HG03280 (cell line): ENCODE data around the gene TUBGCP2.

ENCODE experiments used
- ATAC-seq: cut with Tn5 transposase; IDR thresholded peaks from one replicate; pipeline ENCODE4 v1.9.1; 2021; ENCODE audit warnings: mild to moderate bottlenecking, moderate library complexity; ENCODE audit not compliant: unreplicated experiment

TUBGCP2 gene, protein sequence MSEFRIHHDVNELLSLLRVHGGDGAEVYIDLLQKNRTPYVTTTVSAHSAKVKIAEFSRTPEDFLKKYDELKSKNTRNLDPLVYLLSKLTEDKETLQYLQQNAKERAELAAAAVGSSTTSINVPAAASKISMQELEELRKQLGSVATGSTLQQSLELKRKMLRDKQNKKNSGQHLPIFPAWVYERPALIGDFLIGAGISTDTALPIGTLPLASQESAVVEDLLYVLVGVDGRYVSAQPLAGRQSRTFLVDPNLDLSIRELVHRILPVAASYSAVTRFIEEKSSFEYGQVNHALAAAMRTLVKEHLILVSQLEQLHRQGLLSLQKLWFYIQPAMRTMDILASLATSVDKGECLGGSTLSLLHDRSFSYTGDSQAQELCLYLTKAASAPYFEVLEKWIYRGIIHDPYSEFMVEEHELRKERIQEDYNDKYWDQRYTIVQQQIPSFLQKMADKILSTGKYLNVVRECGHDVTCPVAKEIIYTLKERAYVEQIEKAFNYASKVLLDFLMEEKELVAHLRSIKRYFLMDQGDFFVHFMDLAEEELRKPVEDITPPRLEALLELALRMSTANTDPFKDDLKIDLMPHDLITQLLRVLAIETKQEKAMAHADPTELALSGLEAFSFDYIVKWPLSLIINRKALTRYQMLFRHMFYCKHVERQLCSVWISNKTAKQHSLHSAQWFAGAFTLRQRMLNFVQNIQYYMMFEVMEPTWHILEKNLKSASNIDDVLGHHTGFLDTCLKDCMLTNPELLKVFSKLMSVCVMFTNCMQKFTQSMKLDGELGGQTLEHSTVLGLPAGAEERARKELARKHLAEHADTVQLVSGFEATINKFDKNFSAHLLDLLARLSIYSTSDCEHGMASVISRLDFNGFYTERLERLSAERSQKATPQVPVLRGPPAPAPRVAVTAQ

DNA sequence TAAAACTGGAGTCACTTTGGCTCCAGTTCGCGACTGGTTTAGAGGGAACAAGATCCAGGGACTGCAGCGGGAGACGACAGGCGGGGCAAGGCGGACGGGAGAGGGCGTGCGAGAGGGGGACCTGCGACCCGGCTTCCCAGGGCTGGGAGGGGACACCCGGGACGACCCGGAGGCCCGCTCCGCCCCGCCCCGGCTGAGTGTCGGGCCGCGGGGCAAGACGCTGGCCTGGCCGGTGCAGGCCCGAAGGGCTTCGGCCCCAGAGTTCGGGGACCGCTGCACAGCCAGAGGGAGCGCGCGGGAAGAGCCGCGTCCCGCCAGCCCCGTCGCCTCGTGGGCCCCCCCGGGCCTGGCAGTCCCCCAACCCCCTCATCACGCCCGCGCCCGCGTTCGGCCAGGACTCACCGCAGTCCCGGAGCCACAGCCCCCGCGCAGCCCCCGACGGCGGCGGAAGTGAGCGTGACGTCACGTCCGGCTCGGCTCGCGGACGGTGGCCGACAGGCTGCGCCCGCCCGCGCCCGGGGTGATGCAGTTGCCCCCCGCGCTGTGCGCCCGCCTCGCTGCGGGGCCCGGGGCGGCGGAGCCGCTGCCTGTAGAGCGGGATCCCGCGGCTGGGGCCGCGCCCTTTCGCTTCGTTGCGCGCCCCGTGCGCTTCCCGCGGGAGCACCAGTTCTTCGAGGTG is at the start of gene TUBGCP2, which contains the start of gene ZNF511:
Gene TUBGCP2, minus strand, starts transcription at position 452 of the 679 bp plus-strand sequence. CDS start 5,931 bp downstream, outside the sequence.
Gene ZNF511, plus strand, starts transcription at position 494 of the 679 bp plus-strand sequence. Its CDS starts 30 bp downstream, at position 524.
- peak; percentile 73 for ATAC-seq

DNA sequence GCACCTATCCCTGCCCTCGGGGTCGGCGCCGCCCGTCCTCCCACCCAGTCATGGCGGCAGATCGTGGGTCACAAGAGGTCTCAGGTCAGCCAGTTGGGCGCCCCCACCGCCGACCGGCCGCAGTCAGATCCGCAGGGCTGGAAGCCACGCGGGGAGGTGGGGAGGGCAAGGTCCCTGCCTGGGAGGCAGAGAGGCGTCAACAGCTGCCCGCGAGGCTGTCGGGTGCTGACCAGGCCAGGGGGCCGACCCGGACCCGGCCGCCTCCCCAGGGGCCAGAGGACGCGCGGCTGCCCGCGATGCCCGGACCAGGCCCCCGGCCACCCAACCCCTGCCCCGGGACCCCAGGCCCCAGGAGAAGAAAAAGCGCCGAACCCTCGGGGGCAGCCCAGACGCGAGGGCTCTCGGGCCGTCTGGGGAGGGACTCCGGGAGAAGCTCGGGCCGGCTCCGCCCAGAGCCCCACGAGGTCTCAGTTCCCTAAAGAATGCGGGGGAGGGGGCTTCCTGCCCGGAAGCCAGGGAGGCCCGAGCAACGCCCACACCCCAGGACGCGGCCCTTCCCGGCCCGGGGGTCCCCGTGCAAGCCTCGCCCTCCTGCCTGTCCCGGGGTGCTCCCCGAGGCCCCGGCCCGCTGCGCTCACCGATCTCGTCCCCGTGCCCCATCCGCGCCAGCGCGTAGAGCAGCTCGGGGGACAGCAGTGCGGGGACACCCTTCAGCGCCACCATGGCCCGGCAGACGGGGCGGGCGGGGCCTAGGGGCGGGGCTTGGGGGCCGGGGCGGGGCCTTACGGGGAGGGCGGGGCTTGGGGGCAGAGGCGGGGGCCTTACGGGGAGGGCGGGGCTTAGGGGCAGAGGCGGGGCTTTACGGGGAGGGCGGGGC is 48.9 kb upstream of the TUBGCP2 start, which contains the start of gene FUOM:
Gene FUOM, minus strand, starts transcription at position 735 of the 877 bp plus-strand sequence. Its CDS starts 12 bp downstream, at position 723.
- peak; percentile 63 for ATAC-seq

DNA sequence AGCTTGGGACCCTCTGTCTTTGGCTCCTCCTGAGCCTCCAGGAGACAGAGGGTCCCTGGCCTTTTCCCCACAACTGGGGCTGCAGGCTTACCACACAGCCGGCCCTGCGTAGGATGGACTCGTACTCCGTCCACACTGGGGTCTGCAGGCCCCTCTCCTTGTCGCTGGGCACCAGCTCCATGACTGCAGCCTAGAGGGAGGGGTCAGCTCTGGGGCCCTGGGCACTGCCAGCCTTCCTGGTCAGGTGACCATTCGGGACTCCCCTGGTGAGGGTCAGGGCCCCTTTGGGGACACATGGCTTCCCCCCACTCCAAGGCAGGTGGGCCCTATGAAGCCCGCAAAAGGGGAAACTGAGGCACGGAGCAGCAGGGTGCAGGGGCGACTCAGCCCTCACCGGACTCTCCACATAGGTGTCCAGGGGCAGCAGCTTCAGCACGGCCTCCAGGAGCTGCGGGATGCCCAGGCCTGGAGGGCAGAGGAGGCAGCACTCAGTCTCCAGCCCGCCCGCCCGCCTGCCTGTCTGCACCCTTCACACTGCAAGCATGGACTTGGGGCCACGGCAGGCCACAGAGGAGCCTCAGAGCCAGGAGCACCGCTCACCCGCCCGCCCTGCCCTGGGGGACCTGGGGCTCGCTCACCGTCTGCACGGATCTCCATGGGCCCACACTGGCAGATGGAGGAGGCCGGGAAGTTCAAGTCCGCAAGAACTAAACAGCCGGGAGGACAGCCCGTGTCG is 48.0 kb upstream of the TUBGCP2 start:
- no peak for ATAC-seq

DNA sequence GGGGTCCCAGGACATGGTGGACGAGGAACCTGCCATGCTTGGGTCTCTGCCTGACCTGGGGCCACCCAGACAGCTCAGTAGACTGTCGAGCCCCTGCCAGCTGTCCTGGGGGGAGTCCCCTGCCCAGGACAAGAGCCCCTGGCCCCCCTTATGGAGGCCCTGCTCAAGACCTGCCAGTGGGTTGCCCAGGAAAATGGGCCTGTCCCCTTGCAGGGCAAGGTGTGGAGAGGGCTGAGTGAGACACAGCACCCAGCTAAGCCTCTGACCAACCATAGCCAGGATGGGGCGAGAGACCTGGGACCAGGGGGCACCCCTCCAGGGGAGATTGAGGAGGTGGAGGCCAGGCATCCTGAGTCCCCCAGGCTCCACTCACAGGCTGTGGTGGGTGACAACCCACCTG is 47.3 kb upstream of the TUBGCP2 start:
- ATAC-seq: no peak

DNA sequence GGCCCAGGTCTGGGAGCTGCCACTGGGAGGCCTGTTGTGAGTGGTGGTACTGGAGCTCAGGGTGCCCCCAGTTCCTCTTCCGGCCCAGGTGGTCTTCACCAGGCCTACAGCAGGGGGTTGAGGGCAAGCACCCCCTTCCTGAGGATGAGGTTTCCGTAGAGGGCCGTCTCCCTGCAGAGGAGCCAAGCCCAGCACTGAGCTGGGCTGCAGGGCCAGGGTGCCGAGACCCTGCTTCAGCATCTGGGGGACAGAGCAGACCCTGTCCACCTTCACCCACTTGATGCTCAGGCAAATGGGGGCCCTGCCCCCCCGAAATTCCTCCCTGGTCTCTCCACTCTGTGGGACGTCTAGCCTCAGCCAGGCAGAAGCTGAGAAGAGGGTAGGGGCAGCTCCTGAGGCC is 46.6 kb upstream of the TUBGCP2 start:
- no peak for ATAC-seq

DNA sequence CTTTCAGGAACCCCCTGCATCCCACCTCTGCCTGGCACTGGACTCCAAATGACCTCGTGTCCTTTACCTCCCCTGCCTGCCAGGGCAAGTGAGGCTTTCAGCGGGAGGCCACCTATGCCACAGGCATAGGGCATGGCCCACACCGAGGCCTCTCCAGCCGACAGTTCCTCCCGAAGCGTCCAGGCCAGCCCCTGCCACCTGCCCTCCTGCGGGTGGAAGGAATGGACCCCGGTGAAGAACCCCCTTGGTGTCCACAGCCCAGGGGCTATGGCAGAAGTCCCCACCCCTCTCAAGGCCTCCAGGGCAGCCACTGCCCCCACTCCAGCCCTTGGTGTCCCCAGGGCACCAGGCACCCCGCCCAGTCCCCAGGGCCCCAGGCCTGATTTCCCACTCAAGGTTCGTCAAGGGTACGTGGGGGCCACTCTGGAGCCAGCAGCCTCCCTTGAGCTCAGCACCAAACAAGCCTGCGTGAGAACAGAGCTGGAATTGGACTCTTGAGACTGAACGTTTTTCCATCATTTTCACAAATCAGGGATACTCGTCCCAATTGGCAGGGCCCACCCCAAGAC is 46.1 kb upstream of the TUBGCP2 start:
- ATAC-seq: no peak

DNA sequence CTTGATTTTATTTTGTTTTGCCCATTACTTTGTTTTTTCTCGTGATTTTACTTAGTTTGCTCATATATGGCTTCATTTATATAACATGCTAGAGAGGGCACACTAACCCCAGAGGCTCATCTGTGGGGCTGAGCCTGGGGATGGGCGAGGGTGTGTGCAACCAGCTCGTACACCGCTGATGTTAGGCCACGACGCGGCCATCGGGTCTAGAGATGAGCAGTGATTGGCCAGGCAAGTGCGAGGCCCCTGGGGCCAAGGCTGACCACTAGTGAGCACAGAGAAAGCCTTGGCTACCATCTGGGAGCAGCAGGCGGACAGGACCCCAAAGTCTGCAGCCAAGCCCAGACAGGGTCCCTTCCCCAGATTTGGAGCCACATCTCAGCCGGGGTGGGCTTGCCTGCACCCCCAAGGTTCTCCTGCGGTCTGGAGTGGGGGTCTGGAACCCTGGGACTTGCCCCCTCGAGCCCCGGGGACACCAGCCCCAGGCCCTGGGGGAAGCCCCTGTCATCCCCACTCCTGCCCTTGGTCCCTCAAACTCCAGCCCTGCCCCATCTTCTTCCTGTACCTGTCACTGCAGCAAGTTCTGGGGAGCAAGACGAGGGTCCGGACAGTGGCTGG is 45.4 kb upstream of the TUBGCP2 start:
- ATAC-seq: no peak

DNA sequence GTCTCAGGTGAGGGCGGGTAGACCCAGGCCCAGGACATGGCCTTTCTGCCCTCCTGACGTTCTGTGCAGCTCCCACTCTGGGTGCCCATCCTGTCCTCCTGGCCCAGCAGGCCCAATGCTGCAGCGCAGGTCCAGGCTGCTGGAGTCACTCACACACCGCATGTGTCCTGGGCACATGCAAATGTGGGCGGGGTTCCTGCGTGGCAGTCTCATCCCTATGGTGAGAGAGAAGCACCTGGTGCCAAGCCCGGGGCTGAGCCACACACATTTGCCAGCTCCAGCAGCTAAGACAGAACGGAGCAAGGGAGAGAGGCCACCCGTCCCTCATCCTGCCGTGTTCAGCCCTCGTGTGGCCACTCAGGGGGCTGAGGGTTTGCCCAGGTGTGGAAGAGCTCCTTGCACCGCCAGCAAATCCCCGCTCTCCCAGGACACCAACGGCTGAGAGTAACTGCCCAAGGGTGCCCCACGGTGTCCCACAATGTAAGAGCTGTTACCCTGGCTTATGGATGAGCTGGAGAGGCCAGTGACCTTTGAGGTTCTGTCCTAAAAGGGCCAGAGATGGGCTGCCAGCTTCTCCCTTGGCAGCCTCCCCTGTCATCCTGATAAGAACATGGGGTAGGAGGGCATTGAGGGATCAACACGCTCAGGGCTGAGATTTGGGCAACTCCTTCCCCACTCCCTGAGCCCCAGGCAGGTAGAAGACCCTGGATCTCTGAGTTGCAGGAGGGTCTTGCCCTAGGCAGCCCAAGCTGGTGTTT is 44.7 kb upstream of the TUBGCP2 start:
- no peak for ATAC-seq

DNA sequence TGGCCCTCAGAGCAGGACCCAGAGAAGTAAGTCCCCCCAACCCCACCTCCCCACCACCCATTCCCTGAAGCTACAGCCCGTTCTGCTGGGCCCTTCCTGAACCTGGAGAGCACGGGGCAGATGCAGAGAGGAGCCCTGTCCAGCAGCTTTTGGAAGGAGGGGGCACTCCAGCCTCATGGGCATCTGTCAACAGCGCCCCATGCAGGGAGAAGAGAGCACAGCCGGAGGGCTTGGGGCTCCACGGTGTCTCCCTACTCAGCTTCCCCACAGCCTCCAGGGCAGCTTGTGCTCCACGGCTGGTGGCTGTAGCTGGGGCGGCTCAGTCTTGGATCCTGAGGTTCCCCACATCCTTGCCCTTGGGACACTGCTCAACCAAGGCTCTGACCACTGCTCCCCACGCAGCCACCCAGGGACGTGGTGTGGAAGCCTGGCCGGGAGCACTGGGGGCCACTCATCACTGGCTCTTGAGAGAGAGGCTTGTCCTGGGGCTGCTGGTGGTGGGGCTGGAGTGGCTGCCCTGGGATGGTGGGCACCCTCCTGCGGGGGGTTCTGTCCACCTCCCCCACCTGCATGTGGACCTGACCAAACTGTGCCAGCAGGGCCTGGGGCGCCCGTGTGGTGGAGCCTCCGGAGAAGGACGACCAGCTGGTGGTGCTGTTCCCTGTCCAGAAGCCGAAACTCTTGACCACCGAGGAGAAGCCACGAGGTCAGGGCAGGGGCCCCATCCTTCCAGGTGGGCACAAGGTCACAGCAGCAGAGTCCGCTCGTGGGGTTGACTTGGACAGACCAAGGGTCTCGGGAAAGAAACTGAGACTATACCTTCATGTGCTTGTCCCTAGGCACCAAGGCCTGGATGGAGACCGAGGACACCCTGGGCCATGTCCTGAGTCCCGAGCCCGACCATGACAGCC is 43.0 kb upstream of the TUBGCP2 start:
- ATAC-seq: no peak

DNA sequence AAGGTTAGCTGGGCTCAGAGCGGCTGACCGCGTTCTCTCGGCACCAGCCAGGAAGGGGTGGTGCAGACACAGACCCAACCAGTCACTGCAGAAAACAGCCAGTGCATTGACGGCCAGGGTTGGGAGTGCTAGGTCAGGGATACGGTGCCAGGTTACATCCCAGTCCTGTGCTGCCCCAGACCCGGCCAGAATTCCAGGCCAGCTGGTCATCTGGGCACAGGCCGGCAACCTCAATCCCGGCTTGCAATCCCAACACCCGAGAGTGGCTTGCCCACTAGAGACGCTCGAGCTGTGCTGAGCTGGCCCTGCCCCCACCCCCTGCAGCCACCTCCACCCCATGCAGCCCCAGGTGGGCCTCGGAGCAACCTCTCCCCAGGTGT is 42.3 kb upstream of the TUBGCP2 start:
- no peak for ATAC-seq

DNA sequence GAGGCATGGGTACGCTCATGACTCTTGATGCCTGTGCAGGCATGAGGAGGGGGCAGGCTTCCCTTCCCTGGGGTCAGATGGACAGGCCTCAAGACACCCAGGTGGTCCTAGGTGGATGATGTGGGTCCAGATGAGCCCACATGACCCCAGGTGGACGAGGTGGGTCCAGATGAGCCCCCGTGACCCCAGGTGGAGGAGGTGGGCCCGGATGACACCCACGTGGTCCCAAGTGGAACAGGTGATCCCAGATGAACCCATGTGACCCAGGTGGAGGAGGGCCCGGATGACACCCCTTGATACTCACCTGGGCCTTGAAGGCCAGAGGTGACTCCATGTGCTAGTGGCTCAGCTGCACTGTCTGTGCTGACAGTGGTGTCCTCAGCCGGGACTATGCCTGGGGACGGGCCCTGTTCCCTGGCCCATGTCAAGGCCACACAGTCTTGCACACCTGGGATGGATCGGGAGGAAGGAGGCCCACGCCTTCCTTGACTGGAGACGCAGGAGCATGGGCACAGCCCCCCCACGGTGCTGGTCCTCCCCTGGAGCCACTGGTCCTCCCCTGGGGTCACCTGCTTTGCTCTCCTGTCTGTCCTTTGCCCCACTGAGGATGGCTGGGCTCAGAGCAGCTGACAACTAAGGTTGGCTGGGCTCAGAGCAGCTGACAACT is 41.7 kb upstream of the TUBGCP2 start:
- no peak for ATAC-seq

DNA sequence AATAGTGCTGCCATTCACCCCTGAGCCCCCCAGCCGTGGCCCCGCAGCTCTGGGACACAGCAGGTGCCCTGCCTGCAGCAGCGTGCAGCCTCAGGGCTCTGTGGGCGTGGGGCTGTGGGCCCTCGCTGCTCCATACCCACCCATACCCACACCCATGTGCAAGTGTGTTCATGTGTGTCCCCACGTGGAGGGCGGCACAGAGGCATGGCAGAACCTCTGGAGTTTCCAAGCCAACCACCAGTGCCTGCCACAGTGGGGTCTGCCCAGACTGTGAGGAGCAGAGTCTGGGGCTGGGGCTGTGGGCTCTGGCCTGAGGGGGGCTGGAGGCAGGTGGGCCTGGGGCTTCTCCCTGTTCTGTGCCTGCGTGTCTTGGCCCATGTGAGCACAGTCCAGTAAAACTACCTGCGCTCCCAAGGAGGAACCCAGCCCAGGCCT is 40.9 kb upstream of the TUBGCP2 start:
- ATAC-seq: no peak

DNA sequence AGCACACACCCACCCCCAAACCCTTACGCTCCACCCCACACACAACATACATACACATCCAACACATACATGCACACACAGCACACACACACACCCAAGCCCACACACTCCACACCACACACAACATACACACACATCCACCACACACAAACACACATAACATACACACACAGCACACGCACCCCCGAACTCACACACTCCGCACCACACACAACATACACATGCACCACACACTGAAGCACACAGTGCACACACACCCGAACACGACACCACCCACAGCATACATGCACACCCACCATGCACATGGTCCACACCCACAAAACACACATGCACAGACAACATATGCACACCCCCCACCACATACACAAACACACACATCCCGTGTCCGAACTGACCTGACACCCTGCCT is 40.5 kb upstream of the TUBGCP2 start:
- no peak for ATAC-seq

DNA sequence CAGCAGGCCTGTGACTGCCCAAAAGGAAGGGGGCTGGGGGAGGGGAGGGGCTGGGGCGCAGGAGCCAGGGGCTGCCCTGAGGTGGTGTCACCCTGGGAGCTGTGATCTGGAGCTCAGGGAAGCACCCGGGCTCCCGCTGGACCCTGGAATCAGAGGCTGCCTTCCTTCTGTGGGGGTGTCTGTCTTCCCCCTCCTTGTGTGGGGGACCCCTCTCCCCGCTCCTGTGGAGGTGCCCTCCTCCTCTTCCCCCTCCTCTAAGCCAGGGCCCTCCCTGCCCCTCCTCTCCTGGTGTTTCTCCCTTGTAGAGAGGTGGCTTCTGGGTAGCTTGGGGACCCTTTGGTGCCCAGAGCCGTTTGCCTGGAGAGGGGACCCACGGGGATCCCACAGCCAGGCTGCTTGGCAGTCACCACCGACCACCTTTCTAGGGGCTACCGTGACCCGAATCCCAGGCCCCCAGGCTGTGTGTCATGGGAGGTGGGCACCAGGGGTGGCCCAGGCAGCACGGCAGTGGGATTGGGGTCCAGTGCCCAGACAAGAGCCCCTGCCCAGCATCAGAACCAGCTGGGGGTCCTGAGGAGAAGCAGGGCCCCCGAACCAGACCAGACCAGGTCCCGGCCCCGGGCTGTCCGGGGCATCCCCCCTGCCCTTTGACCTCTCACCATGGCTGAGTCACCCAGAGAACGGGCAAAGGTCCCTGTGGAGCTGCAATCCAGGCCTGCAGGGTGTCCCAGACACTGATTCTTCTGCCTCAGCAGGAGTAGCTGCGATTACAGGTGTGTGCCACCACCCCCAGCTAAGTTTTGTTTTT is 39.2 kb upstream of the TUBGCP2 start:
- no peak for ATAC-seq

DNA sequence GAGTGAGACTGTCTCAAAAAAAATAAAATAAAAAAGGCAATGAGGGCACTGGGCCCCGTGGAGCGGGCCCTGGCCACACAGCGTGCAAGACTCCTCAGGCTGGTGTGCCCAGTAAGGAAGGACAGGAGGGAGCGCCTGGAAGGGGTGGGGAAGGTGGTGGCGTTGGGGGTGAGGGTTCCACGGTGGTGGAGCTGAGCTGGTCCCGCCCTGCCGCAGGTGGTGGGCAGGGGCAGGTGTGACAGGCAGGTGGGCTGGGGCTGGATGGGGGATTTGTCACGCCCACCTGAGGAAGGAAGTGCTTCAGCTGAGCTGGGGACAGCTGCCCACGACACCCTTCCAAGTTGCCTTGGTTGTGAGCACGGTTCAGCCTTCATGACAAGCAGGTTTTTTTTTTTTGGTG is 37.7 kb upstream of the TUBGCP2 start:
- ATAC-seq: no peak
